H9 (cell line): ENCODE data around the gene PPP2R3B. TPM values are rescaled to one million over a fixed set of nuclear protein-coding genes. Genes with fewer than 3 reads are reported as not detected.
"Not testable (repeated sequence)": the region's sequence is repeated elsewhere in the genome, so short reads cannot be mapped to it uniquely, and the experiment has no call there.

Experiments
- DNase-seq: peaks from one replicate; pipeline ENCODE4 v3.0.0-alpha.2; 2017
- H2AFZ ChIP-seq: one replicate; pipeline ENCODE4 v1.6.1; 2013; ENCODE audit warnings: mild to moderate bottlenecking, low read length, control low read depth, moderate library complexity
- H2AK5ac ChIP-seq: 2 replicates; pipeline ENCODE4 v1.6.1; 2013; ENCODE audit warnings: low read length, control low read depth, mixed read lengths; ENCODE audit not compliant: insufficient read length
- H2BK120ac ChIP-seq: one replicate; pipeline ENCODE4 v1.6.1; 2013; ENCODE audit warnings: low read depth, mild to moderate bottlenecking, low read length, control low read depth, inconsistent platforms; ENCODE audit not compliant: poor library complexity, severe bottlenecking
- H2BK12ac ChIP-seq: 2 replicates; pipeline ENCODE4 v1.6.1; 2013; ENCODE audit warnings: low read length, control low read depth, mixed read lengths, low read depth; ENCODE audit not compliant: insufficient read length
- H2BK15ac ChIP-seq: 2 replicates; pipeline ENCODE4 v1.6.1; 2013; ENCODE audit warnings: low read depth, low read length, control low read depth
- H2BK20ac ChIP-seq: one replicate; pipeline ENCODE4 v1.6.1; 2013; ENCODE audit warnings: low read depth, mild to moderate bottlenecking, low read length, control low read depth, inconsistent platforms; ENCODE audit not compliant: poor library complexity, severe bottlenecking
- H2BK5ac ChIP-seq: 2 replicates; pipeline ENCODE4 v1.6.1; 2013; ENCODE audit warnings: low read length, control low read depth, mixed read lengths; ENCODE audit not compliant: insufficient read length
- H3K14ac ChIP-seq: 2 replicates; pipeline ENCODE4 v1.6.1; 2013; ENCODE audit warnings: low read length, control low read depth; ENCODE audit not compliant: insufficient read depth
- H3K18ac ChIP-seq: 2 replicates; pipeline ENCODE4 v1.6.1; 2013; ENCODE audit warnings: low read depth, mild to moderate bottlenecking, mixed read lengths, low read length, control low read depth; ENCODE audit not compliant: insufficient read length
- H3K23ac ChIP-seq: 2 replicates; pipeline ENCODE4 v1.6.1; 2013; ENCODE audit warnings: low read length, control low read depth, mixed read lengths, low read depth; ENCODE audit not compliant: insufficient read length
- H3K23me2 ChIP-seq: 2 replicates; pipeline ENCODE4 v1.6.1; 2013; ENCODE audit warnings: low read depth, mild to moderate bottlenecking, mixed read lengths, low read length, control low read depth; ENCODE audit not compliant: insufficient read length, poor library complexity, severe bottlenecking
- H3K27ac ChIP-seq: 2 replicates; pipeline ENCODE4 v1.5.1; 2013; ENCODE audit warnings: low read length, control low read depth, mixed read lengths, low read depth; ENCODE audit not compliant: insufficient read length
- H3K27me3 ChIP-seq: 2 replicates; pipeline ENCODE4 v1.6.1; 2013; ENCODE audit warnings: low read length, control low read depth, inconsistent platforms; ENCODE audit not compliant: insufficient read depth
- H3K4ac ChIP-seq: 2 replicates; pipeline ENCODE4 v1.6.1; 2013; ENCODE audit warnings: low read depth, mild to moderate bottlenecking, control low read depth, inconsistent platforms, low read length, moderate library complexity
- H3K4me1 ChIP-seq: 2 replicates; pipeline ENCODE4 v1.6.1; 2013; ENCODE audit warnings: low read length, control low read depth, inconsistent platforms; ENCODE audit not compliant: insufficient read depth
- H3K4me2 ChIP-seq: 2 replicates; pipeline ENCODE4 v1.6.1; 2013; ENCODE audit warnings: low read length, control low read depth, mixed read lengths; ENCODE audit not compliant: insufficient read length, insufficient read depth
- H3K56ac ChIP-seq: 2 replicates; pipeline ENCODE4 v1.6.1; 2013; ENCODE audit warnings: low read depth, mild to moderate bottlenecking, mixed read lengths, low read length, control low read depth; ENCODE audit not compliant: insufficient read length
- H3K79me1 ChIP-seq: 2 replicates; pipeline ENCODE4 v1.6.1; 2013; ENCODE audit warnings: low read depth, mild to moderate bottlenecking, moderate library complexity, low read length, control low read depth, inconsistent platforms; ENCODE audit not compliant: insufficient read depth, poor library complexity, severe bottlenecking
- H3K79me2 ChIP-seq: 2 replicates; pipeline ENCODE4 v1.6.1; 2013; ENCODE audit warnings: low read length, control low read depth, inconsistent platforms; ENCODE audit not compliant: insufficient read depth
- H3K9ac ChIP-seq: 2 replicates; pipeline ENCODE4 v1.6.1; 2013; ENCODE audit warnings: low read length, control low read depth, mixed read lengths; ENCODE audit not compliant: insufficient read length; ENCODE audit errors: extremely low read depth
- H3K9me3 ChIP-seq: one replicate; pipeline ENCODE4 v1.6.1; 2013; ENCODE audit warnings: low read depth, low read length, inconsistent platforms; ENCODE audit not compliant: control insufficient read depth
- H3T11ph ChIP-seq: one replicate; pipeline ENCODE4 v1.6.1; 2013; ENCODE audit warnings: mild to moderate bottlenecking, low read length, control low read depth, inconsistent platforms
- H4K20me1 ChIP-seq: one replicate; pipeline ENCODE4 v1.6.1; 2013; ENCODE audit not compliant: control insufficient read depth, insufficient read length, insufficient read depth
- H4K5ac ChIP-seq: 2 replicates; pipeline ENCODE4 v1.6.1; 2013; ENCODE audit warnings: low read depth, mild to moderate bottlenecking, mixed read lengths, low read length, control low read depth; ENCODE audit not compliant: insufficient read length
- H4K8ac ChIP-seq: replicated peaks from 2 replicates; pipeline ENCODE4 v1.6.1; 2013; ENCODE audit warnings: low read length, control low read depth, mixed read lengths, low read depth; ENCODE audit not compliant: insufficient read length
- H4K91ac ChIP-seq: 2 replicates; pipeline ENCODE4 v1.6.1; 2013; ENCODE audit warnings: low read depth, mild to moderate bottlenecking, moderate library complexity, mixed read lengths, low read length, control low read depth; ENCODE audit not compliant: insufficient read length
- H3K27ac Mint-ChIP-seq, 3 experiments: 2 replicates in 2 of 3; 3 replicates in 1 of 3; pipeline ENCODE4 v1.8.0; 2020 to 2021; ENCODE audit warnings: mixed read lengths in 3 of 3, mild to moderate bottlenecking in 1 of 3, moderate library complexity in 1 of 3
- H3K27me3 Mint-ChIP-seq: 2 replicates; pipeline ENCODE4 v1.8.0; 2021; ENCODE audit warnings: low read depth, mild to moderate bottlenecking, moderate library complexity, mixed read lengths
- H3K36me3 Mint-ChIP-seq, 3 experiments: 2 replicates in 2 of 3; 3 replicates in 1 of 3; pipeline ENCODE4 v1.8.0; 2020 to 2021; ENCODE audit warnings: low read depth in 3 of 3, mixed read lengths in 3 of 3; ENCODE audit not compliant: insufficient read depth in 1 of 3
- H3K4me1 Mint-ChIP-seq, 2 experiments: 2 replicates each; pipeline ENCODE4 v1.8.0; 2020; ENCODE audit warnings: mixed read lengths in 2 of 2
- H3K4me3 Mint-ChIP-seq, 2 experiments: 2 replicates in 1 of 2; 3 replicates in 1 of 2; pipeline ENCODE4 v1.8.0; 2020 to 2021; ENCODE audit warnings: mild to moderate bottlenecking in 2 of 2, mixed read lengths in 2 of 2, moderate library complexity in 1 of 2
- H3K9me3 Mint-ChIP-seq, 2 experiments: 2 replicates in 1 of 2; 3 replicates in 1 of 2; pipeline ENCODE4 v1.8.0; 2020; ENCODE audit warnings: mild to moderate bottlenecking in 2 of 2, mixed read lengths in 2 of 2, moderate library complexity in 1 of 2
- WGBS: extraction: QIAGEN DNeasy Blood & Tissue Kit; methylation state at CpG from one replicate; pipeline ENCODE4 v1.1.7; 2013; ENCODE audit warnings: missing lambda C conversion rate, low lambda C conversion rate, mixed read lengths; ENCODE audit not compliant: insufficient read length; ENCODE audit errors: extremely low coverage; 5-methylcytosine and 5-hydroxymethylcytosine counted together
- total RNA-seq: library from RNA; stranded (reverse); gene quantifications from 2 replicates; pipeline ENCODE4 v1.2.1, GENCODE V29; 2021
- TF ChIP-seq, protein P1 (sequence below): fragments of 200-600 bp; sonication (generic); conservative IDR thresholded peaks from 3 replicates; pipeline ENCODE4 v1.8.0; 2021; ENCODE audit warnings: antibody characterized with exemption, mild to moderate bottlenecking

The PPP2R3B gene
- total RNA-seq, 1 experiment from 2014 or later: 72.1 TPM

DNA sequence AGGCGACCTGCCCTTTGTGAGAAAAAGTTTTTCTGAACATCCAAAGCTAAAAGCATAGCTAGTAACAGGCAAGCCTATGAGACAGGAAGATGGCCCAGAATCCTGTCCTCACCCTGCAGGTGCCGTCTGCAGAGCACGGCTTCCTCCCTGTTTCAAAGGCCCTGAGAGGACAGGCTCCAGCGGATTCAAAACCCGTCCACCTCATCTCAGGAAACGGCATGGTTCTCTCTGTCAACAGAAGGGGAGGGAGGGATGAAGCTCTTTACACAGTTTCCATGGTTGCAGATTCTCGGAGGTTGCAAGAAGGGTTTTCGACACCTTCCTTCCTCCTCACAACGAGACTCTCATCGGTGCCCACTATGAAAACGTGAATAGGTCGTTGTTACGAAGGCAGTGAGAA lies 8.3 kb downstream of the PPP2R3B start:
- no peak for DNase-seq
- Histone ChIP-seq H3K79me1 (peaks cover 4% of the 10 kb centered on the region), H2BK5ac (no peak overlapping the region), H3K23me2 (peaks cover 8% of the 10 kb centered on the region), H2AFZ (no peak overlapping the region), H3K4ac (no peak overlapping the region), H3K18ac (no peak overlapping the region), H4K20me1 (no peaks in the 10 kb centered on the region), H2BK120ac (no peak overlapping the region), H3K4me1 (peaks cover 3% of the 10 kb centered on the region; the same call in 1 of the 2 replicates), H3K9ac (no peak overlapping the region), H3K14ac (no peak overlapping the region), H3K27ac (no peak overlapping the region), H2BK20ac (no peak overlapping the region), H3T11ph (no peak overlapping the region), H3K4me2 (no peak overlapping the region), H4K91ac (no peak overlapping the region), H2BK15ac (no peak overlapping the region), H4K5ac (no peak overlapping the region), H3K23ac (no peak overlapping the region), H3K56ac (no peak overlapping the region), H3K79me2 (peaks cover 9% of the 10 kb centered on the region; the same call in 1 of the 2 replicates), H2BK12ac (no peak overlapping the region), H4K8ac (no peak overlapping the region), H3K9me3 (no peaks in the 10 kb centered on the region), H2AK5ac (no peak overlapping the region), H3K27me3 (peaks cover 5% of the 10 kb centered on the region; the same call in 1 of the 2 replicates)
- Mint-ChIP-seq H3K4me1 (peaks cover 10 to 11% of the 10 kb centered on the region in 2 experiments), H3K27ac (no peak overlapping the region; a peak in 1 of 7 replicates), H3K36me3 (peaks cover 0 to 6% (median 0%) of the 10 kb centered on the region in 3 experiments; a peak in 3 of 7 replicates), H3K4me3 (no peak overlapping the region), H3K27me3 (peaks cover 23% of the 10 kb centered on the region), H3K9me3 (no peaks in the 10 kb centered on the region)
- TF ChIP-seq, protein P1, sequence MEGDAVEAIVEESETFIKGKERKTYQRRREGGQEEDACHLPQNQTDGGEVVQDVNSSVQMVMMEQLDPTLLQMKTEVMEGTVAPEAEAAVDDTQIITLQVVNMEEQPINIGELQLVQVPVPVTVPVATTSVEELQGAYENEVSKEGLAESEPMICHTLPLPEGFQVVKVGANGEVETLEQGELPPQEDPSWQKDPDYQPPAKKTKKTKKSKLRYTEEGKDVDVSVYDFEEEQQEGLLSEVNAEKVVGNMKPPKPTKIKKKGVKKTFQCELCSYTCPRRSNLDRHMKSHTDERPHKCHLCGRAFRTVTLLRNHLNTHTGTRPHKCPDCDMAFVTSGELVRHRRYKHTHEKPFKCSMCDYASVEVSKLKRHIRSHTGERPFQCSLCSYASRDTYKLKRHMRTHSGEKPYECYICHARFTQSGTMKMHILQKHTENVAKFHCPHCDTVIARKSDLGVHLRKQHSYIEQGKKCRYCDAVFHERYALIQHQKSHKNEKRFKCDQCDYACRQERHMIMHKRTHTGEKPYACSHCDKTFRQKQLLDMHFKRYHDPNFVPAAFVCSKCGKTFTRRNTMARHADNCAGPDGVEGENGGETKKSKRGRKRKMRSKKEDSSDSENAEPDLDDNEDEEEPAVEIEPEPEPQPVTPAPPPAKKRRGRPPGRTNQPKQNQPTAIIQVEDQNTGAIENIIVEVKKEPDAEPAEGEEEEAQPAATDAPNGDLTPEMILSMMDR: no peak
- WGBS: no CpG with 5 or more reads among the region's 13 CpGs

DNA sequence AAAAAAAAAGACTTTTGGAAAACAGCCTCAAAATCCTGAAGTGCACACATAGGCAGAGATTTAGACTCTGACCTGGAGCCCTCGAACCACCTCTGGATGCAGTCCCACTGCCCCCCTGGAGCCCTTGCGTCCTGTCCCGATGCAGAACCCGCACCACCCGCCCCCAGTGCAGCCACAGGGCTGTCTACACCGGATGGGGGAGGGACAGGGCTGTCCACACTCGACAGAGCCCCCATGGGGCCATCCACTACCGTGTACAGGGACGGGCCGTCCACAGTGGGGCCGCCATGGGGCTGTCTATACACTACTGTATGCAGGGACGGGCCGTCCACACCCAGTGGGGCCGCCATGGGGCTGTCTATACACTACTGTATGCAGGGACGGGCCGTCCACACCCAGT lies 10.5 kb downstream of the PPP2R3B start:
- H2BK120ac ChIP-seq, H3K4me1 ChIP-seq, H2BK15ac ChIP-seq, H3K79me1 ChIP-seq, H2AK5ac ChIP-seq, H3K23ac ChIP-seq, H2BK12ac ChIP-seq, H3K79me2 ChIP-seq, H2AFZ ChIP-seq, H3K36me3 Mint-ChIP-seq, H4K20me1 ChIP-seq, H3K18ac ChIP-seq, H3K9me3 ChIP-seq, H3K4me3 Mint-ChIP-seq, H2BK5ac ChIP-seq, H4K8ac ChIP-seq, H3K4me2 ChIP-seq, H4K5ac ChIP-seq, DNase-seq, H3K27ac ChIP-seq, H3K27me3 ChIP-seq, H3K14ac ChIP-seq, H3K56ac ChIP-seq, H3K9ac ChIP-seq, H3K27ac Mint-ChIP-seq, H3K4ac ChIP-seq, H2BK20ac ChIP-seq, H3K9me3 Mint-ChIP-seq, H3T11ph ChIP-seq, H4K91ac ChIP-seq: not testable (repeated sequence)
- H3K4me1 Mint-ChIP-seq: peaks cover 21 to 23% of the 10 kb centered on the region in 2 experiments
- H3K27me3 Mint-ChIP-seq: peaks cover 41% of the 10 kb centered on the region
- H3K23me2 ChIP-seq: peaks cover 14% of the 10 kb centered on the region
- no CpG with 5 or more reads among the region's 16 CpGs for WGBS
